ENCODE measurements around the gene MAZ. TPM values are rescaled to one million over a fixed set of nuclear protein-coding genes. Genes with fewer than 3 reads are reported as not detected.

MAZ gene
- total and polyA plus RNA-seq, 2 of the 13 experiments (the other 11 are each of a cell fraction or from before 2014, with no cell fraction given) = 203 to 277 TPM

DNA sequence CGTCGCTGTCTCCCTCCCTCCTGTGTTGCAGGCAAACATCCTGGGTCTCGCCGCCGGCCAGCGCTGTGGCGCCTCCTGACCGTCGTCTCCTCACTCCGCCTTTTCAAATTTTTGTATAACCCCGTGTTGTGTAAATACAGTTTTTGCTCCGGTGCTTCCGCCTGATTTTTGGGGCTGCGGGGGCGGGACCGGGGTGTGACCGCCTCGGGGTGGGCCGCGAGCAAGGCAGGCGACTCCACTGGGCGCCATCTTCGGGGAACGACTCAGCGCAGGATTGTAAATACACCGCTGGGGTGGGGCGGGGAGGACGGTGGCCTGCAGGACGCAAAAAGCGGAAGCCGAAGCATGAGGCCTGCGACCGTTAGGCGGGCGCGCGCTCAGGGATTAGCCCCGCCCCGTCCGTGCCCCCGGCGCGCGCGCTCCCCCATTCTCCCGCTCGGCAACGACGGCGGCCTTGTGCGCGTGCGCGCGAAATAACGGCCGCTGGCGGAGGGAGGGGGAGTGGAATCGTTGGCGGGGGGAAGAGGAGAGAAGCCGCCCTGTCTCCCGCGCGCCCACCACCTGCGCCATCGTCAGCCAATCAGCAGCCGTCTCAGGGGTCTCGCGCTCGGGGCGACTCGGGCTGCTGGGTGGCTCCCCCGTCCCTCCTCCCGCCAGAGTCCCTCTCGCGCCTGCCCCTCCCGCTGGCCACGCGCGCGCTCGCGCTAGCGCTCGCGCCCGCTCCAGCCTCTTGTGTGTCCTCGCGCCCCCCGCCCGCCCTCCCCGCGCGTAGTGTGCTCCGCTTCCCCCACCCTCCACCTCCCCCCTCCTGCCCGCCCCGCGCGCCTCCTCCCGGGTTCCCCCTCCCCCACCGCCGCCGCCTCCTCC is 864 bp upstream of the MAZ start (continued):
- TF ChIP-seq, protein P1, sequence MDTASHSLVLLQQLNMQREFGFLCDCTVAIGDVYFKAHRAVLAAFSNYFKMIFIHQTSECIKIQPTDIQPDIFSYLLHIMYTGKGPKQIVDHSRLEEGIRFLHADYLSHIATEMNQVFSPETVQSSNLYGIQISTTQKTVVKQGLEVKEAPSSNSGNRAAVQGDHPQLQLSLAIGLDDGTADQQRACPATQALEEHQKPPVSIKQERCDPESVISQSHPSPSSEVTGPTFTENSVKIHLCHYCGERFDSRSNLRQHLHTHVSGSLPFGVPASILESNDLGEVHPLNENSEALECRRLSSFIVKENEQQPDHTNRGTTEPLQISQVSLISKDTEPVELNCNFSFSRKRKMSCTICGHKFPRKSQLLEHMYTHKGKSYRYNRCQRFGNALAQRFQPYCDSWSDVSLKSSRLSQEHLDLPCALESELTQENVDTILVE (CRISPR knock-in tag; IDR thresholded peaks at IDR 0.05) = peak; percentile 99
- peak; percentile 99 for TF ChIP-seq ZNF350 (CRISPR knock-in tag; IDR thresholded peaks at IDR 0.05; ENCODE audit: borderline replicate concordance, low read depth)
- TF ChIP-seq NAIF1 (CRISPR knock-in tag; IDR thresholded peaks at IDR 0.05; ENCODE audit: borderline replicate concordance) = peak; percentile 96
- peak; percentile 76 for TF ChIP-seq ZNF781 (CRISPR knock-in tag; IDR thresholded peaks at IDR 0.05; ENCODE audit: borderline replicate concordance, not compliant biosample characterization)
- no peak; the same call in 1 of the 2 replicates for TF ChIP-seq SNAI1 (CRISPR knock-in tag; IDR thresholded peaks at IDR 0.05; ENCODE audit: borderline replicate concordance)
- TF ChIP-seq ZNF616 (CRISPR knock-in tag; IDR thresholded peaks at IDR 0.05; ENCODE audit: low read depth) = peak; percentile 95
- peak; percentile 52; the same call in 1 of the 2 replicates for TF ChIP-seq MAF1 (CRISPR knock-in tag; IDR thresholded peaks at IDR 0.05; ENCODE audit: borderline replicate concordance)
- TF ChIP-seq, protein P2, sequence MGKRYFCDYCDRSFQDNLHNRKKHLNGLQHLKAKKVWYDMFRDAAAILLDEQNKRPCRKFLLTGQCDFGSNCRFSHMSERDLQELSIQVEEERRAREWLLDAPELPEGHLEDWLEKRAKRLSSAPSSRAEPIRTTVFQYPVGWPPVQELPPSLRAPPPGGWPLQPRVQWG (CRISPR knock-in tag; IDR thresholded peaks at IDR 0.05; ENCODE audit: borderline replicate concordance, low read depth) = no peak
- TF ChIP-seq, protein P3, sequence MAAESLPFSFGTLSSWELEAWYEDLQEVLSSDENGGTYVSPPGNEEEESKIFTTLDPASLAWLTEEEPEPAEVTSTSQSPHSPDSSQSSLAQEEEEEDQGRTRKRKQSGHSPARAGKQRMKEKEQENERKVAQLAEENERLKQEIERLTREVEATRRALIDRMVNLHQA (CRISPR knock-in tag; IDR thresholded peaks at IDR 0.05) = no peak
- peak; percentile 96 for TF ChIP-seq SAFB2 (CRISPR knock-in tag; IDR thresholded peaks at IDR 0.05; ENCODE audit: borderline replicate concordance, low read depth)
- TF ChIP-seq, protein P4, sequence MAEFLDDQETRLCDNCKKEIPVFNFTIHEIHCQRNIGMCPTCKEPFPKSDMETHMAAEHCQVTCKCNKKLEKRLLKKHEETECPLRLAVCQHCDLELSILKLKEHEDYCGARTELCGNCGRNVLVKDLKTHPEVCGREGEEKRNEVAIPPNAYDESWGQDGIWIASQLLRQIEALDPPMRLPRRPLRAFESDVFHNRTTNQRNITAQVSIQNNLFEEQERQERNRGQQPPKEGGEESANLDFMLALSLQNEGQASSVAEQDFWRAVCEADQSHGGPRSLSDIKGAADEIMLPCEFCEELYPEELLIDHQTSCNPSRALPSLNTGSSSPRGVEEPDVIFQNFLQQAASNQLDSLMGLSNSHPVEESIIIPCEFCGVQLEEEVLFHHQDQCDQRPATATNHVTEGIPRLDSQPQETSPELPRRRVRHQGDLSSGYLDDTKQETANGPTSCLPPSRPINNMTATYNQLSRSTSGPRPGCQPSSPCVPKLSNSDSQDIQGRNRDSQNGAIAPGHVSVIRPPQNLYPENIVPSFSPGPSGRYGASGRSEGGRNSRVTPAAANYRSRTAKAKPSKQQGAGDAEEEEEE (CRISPR knock-in tag; IDR thresholded peaks at IDR 0.05; ENCODE audit: borderline replicate concordance) = 0 out of 2 replicates have a peak, but pooled peaks have one; percentile 13
- TF ChIP-seq ZC3H4 (CRISPR knock-in tag; IDR thresholded peaks at IDR 0.05; ENCODE audit: borderline replicate concordance) = no peak
- TF ChIP-seq ZNF225 (CRISPR knock-in tag; IDR thresholded peaks at IDR 0.05) = peak; percentile 79
- no peak for TF ChIP-seq MZF1 (CRISPR knock-in tag; IDR thresholded peaks at IDR 0.05; ENCODE audit: borderline replicate concordance)
- TF ChIP-seq ZNF816 (CRISPR knock-in tag; IDR thresholded peaks at IDR 0.05; ENCODE audit: borderline replicate concordance) = peak; percentile 98
- peak; percentile 62 for TF ChIP-seq SP2 (CRISPR knock-in tag; IDR thresholded peaks at IDR 0.05)
- TF ChIP-seq, protein P5, sequence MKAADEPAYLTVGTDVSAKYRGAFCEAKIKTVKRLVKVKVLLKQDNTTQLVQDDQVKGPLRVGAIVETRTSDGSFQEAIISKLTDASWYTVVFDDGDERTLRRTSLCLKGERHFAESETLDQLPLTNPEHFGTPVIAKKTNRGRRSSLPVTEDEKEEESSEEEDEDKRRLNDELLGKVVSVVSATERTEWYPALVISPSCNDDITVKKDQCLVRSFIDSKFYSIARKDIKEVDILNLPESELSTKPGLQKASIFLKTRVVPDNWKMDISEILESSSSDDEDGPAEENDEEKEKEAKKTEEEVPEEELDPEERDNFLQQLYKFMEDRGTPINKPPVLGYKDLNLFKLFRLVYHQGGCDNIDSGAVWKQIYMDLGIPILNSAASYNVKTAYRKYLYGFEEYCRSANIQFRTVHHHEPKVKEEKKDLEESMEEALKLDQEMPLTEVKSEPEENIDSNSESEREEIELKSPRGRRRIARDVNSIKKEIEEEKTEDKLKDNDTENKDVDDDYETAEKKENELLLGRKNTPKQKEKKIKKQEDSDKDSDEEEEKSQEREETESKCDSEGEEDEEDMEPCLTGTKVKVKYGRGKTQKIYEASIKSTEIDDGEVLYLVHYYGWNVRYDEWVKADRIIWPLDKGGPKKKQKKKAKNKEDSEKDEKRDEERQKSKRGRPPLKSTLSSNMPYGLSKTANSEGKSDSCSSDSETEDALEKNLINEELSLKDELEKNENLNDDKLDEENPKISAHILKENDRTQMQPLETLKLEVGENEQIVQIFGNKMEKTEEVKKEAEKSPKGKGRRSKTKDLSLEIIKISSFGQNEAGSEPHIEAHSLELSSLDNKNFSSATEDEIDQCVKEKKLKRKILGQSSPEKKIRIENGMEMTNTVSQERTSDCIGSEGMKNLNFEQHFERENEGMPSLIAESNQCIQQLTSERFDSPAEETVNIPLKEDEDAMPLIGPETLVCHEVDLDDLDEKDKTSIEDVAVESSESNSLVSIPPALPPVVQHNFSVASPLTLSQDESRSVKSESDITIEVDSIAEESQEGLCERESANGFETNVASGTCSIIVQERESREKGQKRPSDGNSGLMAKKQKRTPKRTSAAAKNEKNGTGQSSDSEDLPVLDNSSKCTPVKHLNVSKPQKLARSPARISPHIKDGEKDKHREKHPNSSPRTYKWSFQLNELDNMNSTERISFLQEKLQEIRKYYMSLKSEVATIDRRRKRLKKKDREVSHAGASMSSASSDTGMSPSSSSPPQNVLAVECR (CRISPR knock-in tag; IDR thresholded peaks at IDR 0.05; ENCODE audit: borderline replicate concordance) = peak; percentile 96; the same call in 1 of the 2 replicates

All from HepG2 (cell line).